ENCODE measurements around the gene NUP205. TPM values are rescaled to one million over a fixed set of nuclear protein-coding genes. Genes with fewer than 3 reads are reported as not detected.

Gene NUP205
- total RNA-seq, 2 donors from 2014 or later: 28.3 to 30.1 TPM

DNA sequence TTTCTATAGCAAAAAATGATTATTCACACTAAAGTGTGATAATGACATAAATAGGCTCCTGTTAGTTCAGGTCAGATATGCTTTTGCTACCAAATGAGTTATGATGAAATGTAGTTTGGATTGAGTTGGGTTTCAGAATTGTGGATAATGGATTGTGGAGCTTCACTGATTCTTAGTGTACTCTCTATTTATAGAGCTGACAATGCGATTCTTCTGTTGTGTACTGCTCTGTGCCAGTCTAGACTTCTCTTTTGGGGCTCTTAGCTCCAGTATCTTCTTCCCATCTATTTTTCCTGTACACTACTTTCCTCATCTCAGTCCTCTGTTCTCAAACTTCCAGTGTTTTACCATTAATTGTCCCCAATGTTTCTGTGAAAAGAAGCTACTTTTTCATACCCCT, 112.1 kb downstream of the NUP205 start:
- Histone ChIP-seq H3K9me3 (no peaks in the 10 kb centered on the region), H3K4me1 (ENCODE audit: control insufficient read depth in 1 of 2, low read depth in 2 of 2) (peaks cover 8 to 67% of the 10 kb centered on the region in 2 donors), H3K4me3 (no peak overlapping the region), H3K27ac (peak overlapping the region; percentile 4 to 55), H3K36me3 (no peaks in the 10 kb centered on the region), H3K27me3 (replicated peaks; ENCODE audit: insufficient read depth) (no peaks in the 10 kb centered on the region)
- DNase-seq (ENCODE audit: low spot score) (no peak), ATAC-seq (ENCODE audit: insufficient number of reproducible peaks, low FRiP score, low read depth) (no peak)
- TF ChIP-seq, protein P1, sequence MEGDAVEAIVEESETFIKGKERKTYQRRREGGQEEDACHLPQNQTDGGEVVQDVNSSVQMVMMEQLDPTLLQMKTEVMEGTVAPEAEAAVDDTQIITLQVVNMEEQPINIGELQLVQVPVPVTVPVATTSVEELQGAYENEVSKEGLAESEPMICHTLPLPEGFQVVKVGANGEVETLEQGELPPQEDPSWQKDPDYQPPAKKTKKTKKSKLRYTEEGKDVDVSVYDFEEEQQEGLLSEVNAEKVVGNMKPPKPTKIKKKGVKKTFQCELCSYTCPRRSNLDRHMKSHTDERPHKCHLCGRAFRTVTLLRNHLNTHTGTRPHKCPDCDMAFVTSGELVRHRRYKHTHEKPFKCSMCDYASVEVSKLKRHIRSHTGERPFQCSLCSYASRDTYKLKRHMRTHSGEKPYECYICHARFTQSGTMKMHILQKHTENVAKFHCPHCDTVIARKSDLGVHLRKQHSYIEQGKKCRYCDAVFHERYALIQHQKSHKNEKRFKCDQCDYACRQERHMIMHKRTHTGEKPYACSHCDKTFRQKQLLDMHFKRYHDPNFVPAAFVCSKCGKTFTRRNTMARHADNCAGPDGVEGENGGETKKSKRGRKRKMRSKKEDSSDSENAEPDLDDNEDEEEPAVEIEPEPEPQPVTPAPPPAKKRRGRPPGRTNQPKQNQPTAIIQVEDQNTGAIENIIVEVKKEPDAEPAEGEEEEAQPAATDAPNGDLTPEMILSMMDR (IDR thresholded peaks at IDR 0.05): no peak

DNA sequence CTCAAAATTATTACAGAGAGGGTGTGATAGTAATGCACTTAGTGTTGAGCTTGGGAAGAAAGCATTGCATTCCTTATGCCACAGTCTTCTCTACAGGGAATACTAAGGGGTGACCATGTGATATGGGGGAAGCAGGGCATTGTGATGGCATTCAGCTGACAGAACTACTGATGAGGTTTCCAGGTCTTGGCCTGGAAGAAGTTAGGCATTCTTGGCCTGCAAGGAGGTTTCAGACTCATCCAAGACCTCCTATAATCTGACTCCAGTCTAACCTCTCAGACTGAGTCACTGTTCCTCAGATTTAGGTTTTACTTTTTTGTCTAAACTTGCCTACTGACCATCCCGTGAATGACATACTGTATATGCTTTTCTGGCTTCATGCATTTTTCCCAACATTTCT, 112.5 kb downstream of the NUP205 start:
- TF ChIP-seq, protein P1 (IDR thresholded peaks at IDR 0.05): no peak
- peaks cover 8 to 63% of the 10 kb centered on the region in 2 donors for H3K4me1 ChIP-seq (ENCODE audit: control insufficient read depth in 1 of 2, low read depth in 2 of 2)
- H3K9me3 ChIP-seq: no peaks in the 10 kb centered on the region
- H3K27me3 ChIP-seq (replicated peaks; ENCODE audit: insufficient read depth): no peaks in the 10 kb centered on the region
- peak overlapping the region; percentile 4 to 55 for H3K27ac ChIP-seq
- DNase-seq (ENCODE audit: low spot score) (no peak), ATAC-seq (ENCODE audit: insufficient number of reproducible peaks, low FRiP score, low read depth) (no peak)
- no peaks in the 10 kb centered on the region for H3K36me3 ChIP-seq
- H3K4me3 ChIP-seq: no peak overlapping the region

DNA sequence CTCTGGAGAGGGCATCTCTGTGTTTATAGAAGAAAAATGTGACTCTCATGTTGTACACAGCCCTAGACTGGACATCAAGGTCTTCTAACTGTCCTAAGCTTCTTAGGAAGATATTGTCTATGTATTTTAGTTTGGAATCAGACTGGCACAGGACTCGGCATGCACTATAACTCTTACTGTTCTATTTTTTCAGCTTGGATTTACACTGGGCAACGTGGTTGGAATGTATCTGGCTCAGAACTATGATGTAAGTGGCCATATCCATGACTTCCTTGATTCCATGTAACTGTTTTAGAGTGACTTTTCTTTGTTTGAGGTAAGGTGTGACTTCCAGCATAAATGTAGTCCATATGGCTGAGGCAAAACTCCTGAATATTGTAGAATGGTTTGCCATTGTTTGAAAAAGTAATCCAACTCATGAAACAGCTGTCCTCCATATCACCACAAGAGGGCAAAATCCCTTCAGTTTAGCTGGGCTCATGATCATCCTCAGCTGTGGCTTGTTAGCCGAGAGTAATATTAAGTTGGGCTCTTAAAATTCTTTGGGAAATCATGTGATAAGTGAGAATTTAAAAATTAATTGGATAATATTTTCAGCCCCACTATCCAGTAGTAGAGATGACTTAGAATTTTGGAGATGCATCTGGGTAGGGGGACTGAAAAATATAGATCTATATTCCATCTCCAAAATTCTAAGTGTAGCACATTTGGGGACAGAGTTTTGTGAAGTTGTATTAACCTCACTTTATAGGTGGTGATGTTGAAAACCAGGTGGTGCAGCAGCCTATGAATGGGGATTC, 115.0 kb downstream of the NUP205 start:
- H3K36me3 ChIP-seq: no peaks in the 10 kb centered on the region
- TF ChIP-seq, protein P1 (IDR thresholded peaks at IDR 0.05): peak; percentile 77
- ATAC-seq (ENCODE audit: insufficient number of reproducible peaks, low FRiP score, low read depth): peak; percentile 57
- H3K4me3 ChIP-seq: no peak overlapping the region
- peaks cover 8 to 62% of the 10 kb centered on the region in 2 donors for H3K4me1 ChIP-seq (ENCODE audit: control insufficient read depth in 1 of 2, low read depth in 2 of 2)
- no peaks in the 10 kb centered on the region for H3K27me3 ChIP-seq (replicated peaks; ENCODE audit: insufficient read depth)
- no peak for DNase-seq (ENCODE audit: low spot score)
- peak overlapping the region; percentile 25 to 52 for H3K27ac ChIP-seq
- H3K9me3 ChIP-seq: no peaks in the 10 kb centered on the region

DNA sequence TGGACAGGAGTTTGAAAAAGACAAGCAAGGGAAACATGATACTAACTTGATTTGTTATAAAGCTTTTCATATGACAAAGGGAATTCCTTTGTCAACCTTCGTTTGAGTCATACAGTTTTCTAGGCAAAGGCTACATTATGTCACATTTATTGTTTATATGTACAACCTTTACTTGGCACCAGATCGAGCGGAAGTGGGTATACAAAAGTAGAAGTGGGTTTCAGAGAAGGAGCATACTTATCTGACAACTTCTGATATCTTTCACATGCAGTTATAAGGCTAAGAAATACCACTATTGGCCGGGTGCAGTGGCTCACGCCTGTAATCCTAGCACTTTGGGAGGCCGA, 115.6 kb downstream of the NUP205 start:
- Histone ChIP-seq H3K4me3 (no peak overlapping the region), H3K9me3 (no peaks in the 10 kb centered on the region), H3K27me3 (replicated peaks; ENCODE audit: insufficient read depth) (no peaks in the 10 kb centered on the region), H3K27ac (peak overlapping the region; percentile 9 to 52), H3K36me3 (no peaks in the 10 kb centered on the region), H3K4me1 (ENCODE audit: control insufficient read depth in 1 of 2, low read depth in 2 of 2) (peaks cover 8 to 66% of the 10 kb centered on the region in 2 donors)
- ATAC-seq (ENCODE audit: insufficient number of reproducible peaks, low FRiP score, low read depth): no peak
- DNase-seq (ENCODE audit: low spot score): no peak
- TF ChIP-seq, protein P1 (IDR thresholded peaks at IDR 0.05): no peak

DNA sequence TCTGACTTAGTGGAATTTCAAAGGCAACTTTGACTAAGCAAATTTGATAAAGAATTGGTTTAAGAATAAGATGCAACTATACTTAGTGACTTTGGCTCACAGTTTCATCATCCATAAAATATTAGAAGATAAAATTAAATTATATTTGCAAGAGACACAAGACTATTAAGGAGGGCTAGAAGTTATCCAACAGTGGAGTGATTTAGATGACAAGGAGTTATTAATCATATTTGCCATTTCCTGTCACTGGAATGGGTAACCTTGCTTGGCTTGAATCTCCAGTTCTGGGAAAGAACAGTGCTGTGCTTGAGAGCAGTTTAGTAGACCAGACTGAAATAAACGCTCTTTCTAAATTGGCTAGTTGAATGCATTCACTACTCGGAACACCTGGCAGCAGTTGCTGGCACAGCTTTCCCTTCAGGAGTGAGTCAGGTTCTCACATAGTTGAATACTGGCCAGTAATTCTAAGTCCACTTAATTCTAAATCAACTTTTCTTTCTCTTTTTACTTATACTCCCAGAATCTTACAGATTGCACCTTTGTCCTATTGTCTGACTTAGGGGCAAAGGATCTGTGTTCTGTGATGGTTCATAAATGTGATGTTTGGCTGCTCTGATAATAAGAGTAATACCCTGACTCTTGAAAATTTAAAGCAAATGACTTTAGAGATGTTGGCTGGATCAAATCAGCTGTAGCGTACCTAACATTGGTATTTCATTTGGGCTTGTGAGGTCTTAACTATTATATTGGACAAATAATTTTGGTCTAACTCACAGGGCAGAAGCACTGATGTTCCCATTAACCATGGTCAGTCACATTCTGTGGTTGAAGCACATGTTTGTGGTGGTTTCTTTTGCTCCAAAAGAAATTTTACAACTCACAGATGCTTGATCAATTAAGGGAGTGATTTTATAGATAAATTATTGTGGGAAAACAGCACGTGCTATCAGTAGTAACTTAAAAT, 121.2 kb downstream of the NUP205 start:
- DNase-seq (ENCODE audit: low spot score): peak; percentile 59
- Histone ChIP-seq H3K27me3 (replicated peaks; ENCODE audit: insufficient read depth) (no peaks in the 10 kb centered on the region), H3K9me3 (no peaks in the 10 kb centered on the region), H3K36me3 (no peaks in the 10 kb centered on the region), H3K27ac (peak overlapping the region; percentile 48 to 64), H3K4me3 (peak overlapping the region; percentile 42), H3K4me1 (ENCODE audit: control insufficient read depth in 1 of 2, low read depth in 2 of 2) (peaks cover 9 to 51% of the 10 kb centered on the region in 2 donors)
- ATAC-seq (ENCODE audit: insufficient number of reproducible peaks, low FRiP score, low read depth): peak; percentile 61
- TF ChIP-seq, protein P1 (IDR thresholded peaks at IDR 0.05): no peak
